Memory B cell (primary cell): ENCODE results near the gene SUMO3.
A peak's percentile ranks its signal among the peaks of the same experiment; 100 is the strongest.

Experiments
- ATAC-seq: fragments of 150-1000 bp; cut with Tn5 transposase; 2 replicates; pipeline ENCODE4 v1.10.0; 2021; ENCODE audit warnings: low read depth, mild to moderate bottlenecking, moderate library complexity
- DNase-seq, 2 donors: peaks; one replicate each; pipeline ENCODE4 v3.0.0; 2022; ENCODE audit warnings: low spot score in 2 of 2
- H3K27ac Mint-ChIP-seq: one replicate; pipeline ENCODE4 v1.8.0; 2022; ENCODE audit warnings: mild to moderate bottlenecking, moderate library complexity, mixed read lengths
- H3K27me3 Mint-ChIP-seq: one replicate; pipeline ENCODE4 v1.8.0; 2022; ENCODE audit warnings: mixed read lengths
- H3K36me3 Mint-ChIP-seq: one replicate; pipeline ENCODE4 v1.8.0; 2022; ENCODE audit warnings: mild to moderate bottlenecking, mixed read lengths
- H3K4me1 Mint-ChIP-seq: one replicate; pipeline ENCODE4 v1.8.0; 2022; ENCODE audit warnings: mixed read lengths
- H3K4me3 Mint-ChIP-seq: one replicate; pipeline ENCODE4 v1.8.0; 2022; ENCODE audit warnings: mild to moderate bottlenecking, moderate library complexity, mixed read lengths
- H3K9me3 Mint-ChIP-seq: one replicate; pipeline ENCODE4 v1.8.0; 2022; ENCODE audit warnings: mixed read lengths

SUMO3 gene

GRCh38 chr21:44763451-44764318 is 54.2 kb downstream of the SUMO3 start:
- DNase-seq = no peak
- H3K27me3 Mint-ChIP-seq = no peaks in the 10 kb centered on the region
- no peak for ATAC-seq
- H3K4me1 Mint-ChIP-seq = peaks cover 11% of the 10 kb centered on the region
- no peak overlapping the region for H3K27ac Mint-ChIP-seq
- H3K36me3 Mint-ChIP-seq = peaks cover 3% of the 10 kb centered on the region
- no peaks in the 10 kb centered on the region for H3K9me3 Mint-ChIP-seq
- no peak overlapping the region for H3K4me3 Mint-ChIP-seq

GRCh38 chr21:44763050-44763378 is 54.8 kb downstream of the SUMO3 start:
- ATAC-seq (no peak), DNase-seq (no peak)
- H3K27ac Mint-ChIP-seq = no peak overlapping the region
- no peaks in the 10 kb centered on the region for H3K36me3 Mint-ChIP-seq
- H3K9me3 Mint-ChIP-seq = no peaks in the 10 kb centered on the region
- no peak overlapping the region for H3K4me3 Mint-ChIP-seq
- no peaks in the 10 kb centered on the region for H3K27me3 Mint-ChIP-seq
- peaks cover 11% of the 10 kb centered on the region for H3K4me1 Mint-ChIP-seq

- no peaks in the 10 kb centered on the region for H3K27me3 Mint-ChIP-seq
- peaks cover 11% of the 10 kb centered on the region for H3K4me1 Mint-ChIP-seq
- H3K4me3 Mint-ChIP-seq = no peak overlapping the region
- H3K36me3 Mint-ChIP-seq = no peaks in the 10 kb centered on the region
- no peaks in the 10 kb centered on the region for H3K9me3 Mint-ChIP-seq
- no peak for DNase-seq
- ATAC-seq = no peak
- no peak overlapping the region for H3K27ac Mint-ChIP-seq
Observed at GRCh38 chr21:44762221-44763049, 55.4 kb downstream of the SUMO3 start.

GRCh38 chr21:44761747-44762208 is 56.1 kb downstream of the SUMO3 start:
- Mint-ChIP-seq H3K4me3 (no peak overlapping the region), H3K4me1 (peaks cover 11% of the 10 kb centered on the region), H3K36me3 (no peaks in the 10 kb centered on the region), H3K27ac (no peak overlapping the region), H3K9me3 (no peaks in the 10 kb centered on the region), H3K27me3 (no peaks in the 10 kb centered on the region)
- DNase-seq (no peak), ATAC-seq (no peak)

- Mint-ChIP-seq H3K9me3 (no peaks in the 10 kb centered on the region), H3K4me1 (peaks cover 11% of the 10 kb centered on the region), H3K27me3 (no peaks in the 10 kb centered on the region), H3K36me3 (no peaks in the 10 kb centered on the region), H3K27ac (no peak overlapping the region), H3K4me3 (no peak overlapping the region)
- DNase-seq (no peak), ATAC-seq (peak; percentile 44)
Observed at GRCh38 chr21:44761011-44761729, 56.7 kb downstream of the SUMO3 start.

GRCh38 chr21:44760376-44760775 is 57.5 kb downstream of the SUMO3 start:
- H3K4me1 Mint-ChIP-seq = peaks cover 5% of the 10 kb centered on the region
- H3K9me3 Mint-ChIP-seq = no peaks in the 10 kb centered on the region
- no peaks in the 10 kb centered on the region for H3K27me3 Mint-ChIP-seq
- ATAC-seq = no peak
- H3K36me3 Mint-ChIP-seq = no peaks in the 10 kb centered on the region
- H3K27ac Mint-ChIP-seq = no peak overlapping the region
- H3K4me3 Mint-ChIP-seq = no peak overlapping the region
- no peak for DNase-seq

- Mint-ChIP-seq H3K36me3 (no peaks in the 10 kb centered on the region), H3K9me3 (no peaks in the 10 kb centered on the region), H3K4me3 (no peak overlapping the region), H3K27me3 (no peaks in the 10 kb centered on the region), H3K4me1 (peaks cover 10% of the 10 kb centered on the region), H3K27ac (no peak overlapping the region)
- DNase-seq = no peak
- ATAC-seq = no peak
Observed at GRCh38 chr21:44759628-44760285, 58.1 kb downstream of the SUMO3 start.

GRCh38 chr21:44758781-44759627 is 58.9 kb downstream of the SUMO3 start:
- DNase-seq = no peak
- no peaks in the 10 kb centered on the region for H3K9me3 Mint-ChIP-seq
- no peak overlapping the region for H3K4me3 Mint-ChIP-seq
- ATAC-seq = no peak
- H3K27ac Mint-ChIP-seq = no peak overlapping the region
- H3K27me3 Mint-ChIP-seq = no peaks in the 10 kb centered on the region
- no peaks in the 10 kb centered on the region for H3K36me3 Mint-ChIP-seq
- peaks cover 10% of the 10 kb centered on the region for H3K4me1 Mint-ChIP-seq

- H3K9me3 Mint-ChIP-seq = no peaks in the 10 kb centered on the region
- no peaks in the 10 kb centered on the region for H3K27me3 Mint-ChIP-seq
- peaks cover 10% of the 10 kb centered on the region for H3K4me1 Mint-ChIP-seq
- H3K36me3 Mint-ChIP-seq = no peaks in the 10 kb centered on the region
- ATAC-seq = no peak
- H3K27ac Mint-ChIP-seq = no peak overlapping the region
- DNase-seq = no peak
- no peak overlapping the region for H3K4me3 Mint-ChIP-seq
Observed at GRCh38 chr21:44758141-44758561, 59.7 kb downstream of the SUMO3 start.

GRCh38 chr21:44757731-44758130 is 60.1 kb downstream of the SUMO3 start:
- Mint-ChIP-seq H3K36me3 (no peaks in the 10 kb centered on the region), H3K9me3 (no peaks in the 10 kb centered on the region), H3K4me3 (no peak overlapping the region), H3K27me3 (no peaks in the 10 kb centered on the region), H3K4me1 (peaks cover 10% of the 10 kb centered on the region), H3K27ac (no peak overlapping the region)
- no peak for DNase-seq
- ATAC-seq = no peak

- H3K27me3 Mint-ChIP-seq = peaks cover 4% of the 10 kb centered on the region
- ATAC-seq (no peak), DNase-seq (no peak)
- H3K9me3 Mint-ChIP-seq = no peaks in the 10 kb centered on the region
- no peak overlapping the region for H3K27ac Mint-ChIP-seq
- H3K4me1 Mint-ChIP-seq = peaks cover 10% of the 10 kb centered on the region
- no peak overlapping the region for H3K4me3 Mint-ChIP-seq
- no peaks in the 10 kb centered on the region for H3K36me3 Mint-ChIP-seq
Observed at GRCh38 chr21:44756423-44757185, 61.3 kb downstream of the SUMO3 start.
